SK-N-SH (cell line): ENCODE measurements around the gene TPRG1.
"Not testable (repeated sequence)": the region's sequence is repeated elsewhere in the genome, so short reads cannot be mapped to it uniquely, and the experiment has no call there.

Experiments
- EP300 ChIP-seq, 2 experiments: IDR thresholded peaks; 2 replicates each; pipeline versions ENCODE4 v1.4.0 to v1.6.1; 2012; ENCODE audit warnings: borderline replicate concordance in 1 of 2, low read depth in 1 of 2, low read length in 1 of 2
- GABPA ChIP-seq: IDR thresholded peaks from 2 replicates; pipeline ENCODE4 v1.4.0; 2012; ENCODE audit warnings: low read depth, mild to moderate bottlenecking
- MEF2A ChIP-seq: IDR thresholded peaks from 2 replicates; pipeline ENCODE4 v1.4.0; 2012; ENCODE audit warnings: low read depth, borderline replicate concordance
- POLR2AphosphoS5 ChIP-seq: IDR thresholded peaks from 2 replicates; pipeline ENCODE4 v1.6.1; 2012; ENCODE audit warnings: low read depth, low read length
- YY1 ChIP-seq: IDR thresholded peaks from 2 replicates; pipeline ENCODE4 v1.4.0; 2012; ENCODE audit warnings: low read depth, mild to moderate bottlenecking
- TF ChIP-seq, protein P1 (sequence below): fragments of 200-600 bp; sonication (generic); IDR thresholded peaks from 2 replicates; pipeline ENCODE4 v1.6.1; 2017; ENCODE audit warnings: antibody characterized with exemption, mild to moderate bottlenecking, moderate library complexity
- TF ChIP-seq, protein P2 (sequence below): IDR thresholded peaks from 2 replicates; pipeline ENCODE4 v1.6.1; 2012; ENCODE audit warnings: mild to moderate bottlenecking, low read depth, low read length, moderate library complexity

DNA sequence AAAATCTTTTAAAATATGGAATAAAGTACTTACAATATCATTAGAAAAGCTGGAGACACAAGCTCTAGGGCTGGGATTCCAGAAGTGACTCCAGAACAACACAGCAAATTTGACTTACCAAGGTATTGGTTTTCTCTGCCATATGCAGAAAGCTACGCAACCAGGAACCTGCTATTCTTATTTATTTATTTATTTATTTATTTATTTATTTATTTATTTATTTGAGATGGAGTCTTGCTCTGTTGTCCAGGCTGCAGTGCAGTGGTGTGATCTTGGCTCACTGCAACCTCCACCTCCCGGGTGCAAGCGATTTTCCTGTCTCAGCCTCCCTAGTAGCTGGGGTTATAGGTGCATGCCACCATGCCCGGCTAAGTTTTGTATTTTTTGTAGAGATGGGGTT, 157.9 kb downstream of the TPRG1 start:
- TF ChIP-seq, protein P1, sequence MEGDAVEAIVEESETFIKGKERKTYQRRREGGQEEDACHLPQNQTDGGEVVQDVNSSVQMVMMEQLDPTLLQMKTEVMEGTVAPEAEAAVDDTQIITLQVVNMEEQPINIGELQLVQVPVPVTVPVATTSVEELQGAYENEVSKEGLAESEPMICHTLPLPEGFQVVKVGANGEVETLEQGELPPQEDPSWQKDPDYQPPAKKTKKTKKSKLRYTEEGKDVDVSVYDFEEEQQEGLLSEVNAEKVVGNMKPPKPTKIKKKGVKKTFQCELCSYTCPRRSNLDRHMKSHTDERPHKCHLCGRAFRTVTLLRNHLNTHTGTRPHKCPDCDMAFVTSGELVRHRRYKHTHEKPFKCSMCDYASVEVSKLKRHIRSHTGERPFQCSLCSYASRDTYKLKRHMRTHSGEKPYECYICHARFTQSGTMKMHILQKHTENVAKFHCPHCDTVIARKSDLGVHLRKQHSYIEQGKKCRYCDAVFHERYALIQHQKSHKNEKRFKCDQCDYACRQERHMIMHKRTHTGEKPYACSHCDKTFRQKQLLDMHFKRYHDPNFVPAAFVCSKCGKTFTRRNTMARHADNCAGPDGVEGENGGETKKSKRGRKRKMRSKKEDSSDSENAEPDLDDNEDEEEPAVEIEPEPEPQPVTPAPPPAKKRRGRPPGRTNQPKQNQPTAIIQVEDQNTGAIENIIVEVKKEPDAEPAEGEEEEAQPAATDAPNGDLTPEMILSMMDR: not testable (repeated sequence)
- TF ChIP-seq YY1; EP300 (IDR thresholded peaks at IDR 0.05; ENCODE audit: borderline replicate concordance in 1 of 2, low read depth in 1 of 2, low read length in 1 of 2); MEF2A; GABPA; POLR2AphosphoS5: not testable (repeated sequence)
- TF ChIP-seq, protein P2, sequence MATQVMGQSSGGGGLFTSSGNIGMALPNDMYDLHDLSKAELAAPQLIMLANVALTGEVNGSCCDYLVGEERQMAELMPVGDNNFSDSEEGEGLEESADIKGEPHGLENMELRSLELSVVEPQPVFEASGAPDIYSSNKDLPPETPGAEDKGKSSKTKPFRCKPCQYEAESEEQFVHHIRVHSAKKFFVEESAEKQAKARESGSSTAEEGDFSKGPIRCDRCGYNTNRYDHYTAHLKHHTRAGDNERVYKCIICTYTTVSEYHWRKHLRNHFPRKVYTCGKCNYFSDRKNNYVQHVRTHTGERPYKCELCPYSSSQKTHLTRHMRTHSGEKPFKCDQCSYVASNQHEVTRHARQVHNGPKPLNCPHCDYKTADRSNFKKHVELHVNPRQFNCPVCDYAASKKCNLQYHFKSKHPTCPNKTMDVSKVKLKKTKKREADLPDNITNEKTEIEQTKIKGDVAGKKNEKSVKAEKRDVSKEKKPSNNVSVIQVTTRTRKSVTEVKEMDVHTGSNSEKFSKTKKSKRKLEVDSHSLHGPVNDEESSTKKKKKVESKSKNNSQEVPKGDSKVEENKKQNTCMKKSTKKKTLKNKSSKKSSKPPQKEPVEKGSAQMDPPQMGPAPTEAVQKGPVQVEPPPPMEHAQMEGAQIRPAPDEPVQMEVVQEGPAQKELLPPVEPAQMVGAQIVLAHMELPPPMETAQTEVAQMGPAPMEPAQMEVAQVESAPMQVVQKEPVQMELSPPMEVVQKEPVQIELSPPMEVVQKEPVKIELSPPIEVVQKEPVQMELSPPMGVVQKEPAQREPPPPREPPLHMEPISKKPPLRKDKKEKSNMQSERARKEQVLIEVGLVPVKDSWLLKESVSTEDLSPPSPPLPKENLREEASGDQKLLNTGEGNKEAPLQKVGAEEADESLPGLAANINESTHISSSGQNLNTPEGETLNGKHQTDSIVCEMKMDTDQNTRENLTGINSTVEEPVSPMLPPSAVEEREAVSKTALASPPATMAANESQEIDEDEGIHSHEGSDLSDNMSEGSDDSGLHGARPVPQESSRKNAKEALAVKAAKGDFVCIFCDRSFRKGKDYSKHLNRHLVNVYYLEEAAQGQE: not testable (repeated sequence)
